ENCODE data around the gene UBQLN3. TPM values are rescaled to one million over a fixed set of nuclear protein-coding genes. Genes with fewer than 3 reads are reported as not detected.

The UBQLN3 gene
- total RNA-seq, 4 donors from 2014 or later, result 0.13 TPM; not detected in 3

DNA sequence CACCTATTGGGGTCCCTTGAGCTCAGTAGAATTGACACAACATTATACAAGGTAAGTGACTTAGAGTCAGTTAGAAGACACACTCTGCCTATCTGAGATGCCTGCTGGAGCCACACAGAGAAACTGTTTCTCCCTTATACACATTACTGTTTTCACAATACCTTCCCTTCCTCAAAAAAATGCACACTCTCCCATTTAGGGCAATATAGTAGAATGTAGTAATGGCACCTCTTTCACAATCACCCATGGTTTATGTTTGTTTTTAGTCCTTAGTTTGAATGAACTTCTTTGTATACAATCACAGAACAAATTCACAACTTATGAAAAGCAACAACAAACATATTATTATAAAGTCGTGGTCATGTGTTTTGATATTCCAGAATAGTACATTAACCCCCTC, 24.3 kb upstream of the UBQLN3 start:
- H3K4me3 ChIP-seq, result no peak overlapping the region
- 63% methylated on average over 1 of the region's 1 CpG for WGBS
- H3K36me3 ChIP-seq, result no peaks in the 10 kb centered on the region
- H3K27ac ChIP-seq (replicated peaks in 1 of 4), result no peak overlapping the region
- no peaks in the 10 kb centered on the region for H3K9me3 ChIP-seq
- TF ChIP-seq POLR2A (IDR thresholded peaks at IDR 0.05; ENCODE audit: low read depth), result no peak
- TF ChIP-seq, protein P1, sequence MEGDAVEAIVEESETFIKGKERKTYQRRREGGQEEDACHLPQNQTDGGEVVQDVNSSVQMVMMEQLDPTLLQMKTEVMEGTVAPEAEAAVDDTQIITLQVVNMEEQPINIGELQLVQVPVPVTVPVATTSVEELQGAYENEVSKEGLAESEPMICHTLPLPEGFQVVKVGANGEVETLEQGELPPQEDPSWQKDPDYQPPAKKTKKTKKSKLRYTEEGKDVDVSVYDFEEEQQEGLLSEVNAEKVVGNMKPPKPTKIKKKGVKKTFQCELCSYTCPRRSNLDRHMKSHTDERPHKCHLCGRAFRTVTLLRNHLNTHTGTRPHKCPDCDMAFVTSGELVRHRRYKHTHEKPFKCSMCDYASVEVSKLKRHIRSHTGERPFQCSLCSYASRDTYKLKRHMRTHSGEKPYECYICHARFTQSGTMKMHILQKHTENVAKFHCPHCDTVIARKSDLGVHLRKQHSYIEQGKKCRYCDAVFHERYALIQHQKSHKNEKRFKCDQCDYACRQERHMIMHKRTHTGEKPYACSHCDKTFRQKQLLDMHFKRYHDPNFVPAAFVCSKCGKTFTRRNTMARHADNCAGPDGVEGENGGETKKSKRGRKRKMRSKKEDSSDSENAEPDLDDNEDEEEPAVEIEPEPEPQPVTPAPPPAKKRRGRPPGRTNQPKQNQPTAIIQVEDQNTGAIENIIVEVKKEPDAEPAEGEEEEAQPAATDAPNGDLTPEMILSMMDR (IDR thresholded peaks at IDR 0.05), result no peak
- TF ChIP-seq EP300 (IDR thresholded peaks at IDR 0.05), result no peak
- no peak for TF ChIP-seq POLR2AphosphoS5 (IDR thresholded peaks at IDR 0.05)
- DNase-seq (ENCODE audit: extremely low spot score), result no peak
- H3K4me1 ChIP-seq, result no peaks in the 10 kb centered on the region
- H3K27me3 ChIP-seq, result no peaks in the 10 kb centered on the region
- intact Hi-C loops (cut with DNase I), result no loop called here

- WGBS, result 78% methylated on average over 2 of the region's 2 CpGs
- no peaks in the 10 kb centered on the region for H3K27me3 ChIP-seq
- intact Hi-C loops (cut with DNase I), result no loop called here
- no peaks in the 10 kb centered on the region for H3K4me1 ChIP-seq
- H3K9me3 ChIP-seq, result no peaks in the 10 kb centered on the region
- no peak for DNase-seq (ENCODE audit: extremely low spot score)
- no peak overlapping the region for H3K27ac ChIP-seq (replicated peaks in 1 of 4)
- TF ChIP-seq EP300 (IDR thresholded peaks at IDR 0.05) (no peak), POLR2A (IDR thresholded peaks at IDR 0.05; ENCODE audit: low read depth) (no peak), POLR2AphosphoS5 (IDR thresholded peaks at IDR 0.05) (no peak)
- TF ChIP-seq, protein P1 (IDR thresholded peaks at IDR 0.05), result no peak
- H3K36me3 ChIP-seq, result no peaks in the 10 kb centered on the region
- no peak overlapping the region for H3K4me3 ChIP-seq
These were observed 21.5 kb upstream of the UBQLN3 start for GRCh38 chr11:5531053-5531831.

DNA sequence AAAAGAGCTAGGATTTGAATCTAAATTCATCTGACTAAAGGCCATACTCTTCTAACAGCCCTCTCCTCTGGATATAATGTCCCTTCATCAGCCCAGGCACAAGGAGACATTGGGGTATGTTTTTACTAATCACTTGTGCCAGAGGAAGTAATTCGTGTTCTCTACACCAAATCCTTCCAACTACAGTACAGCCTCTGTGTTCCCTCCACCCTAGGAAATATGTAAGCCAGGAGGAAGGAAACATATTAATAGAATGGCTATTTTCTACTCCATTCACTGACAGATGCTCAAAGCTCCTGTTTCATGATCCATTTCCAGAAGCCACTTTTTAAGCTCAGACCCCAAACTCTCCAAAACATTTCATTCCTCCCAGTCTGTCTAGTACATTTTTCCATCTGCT, 18.7 kb upstream of the UBQLN3 start:
- WGBS, result 40% methylated on average over 1 of the region's 1 CpG
- intact Hi-C loops (cut with DNase I), result no loop called here

GRCh38 chr11:5527716-5528115, 18.0 kb upstream of the UBQLN3 start:
- intact Hi-C loops (cut with DNase I), result no loop called here
- Histone ChIP-seq H3K4me1 (no peaks in the 10 kb centered on the region), H3K36me3 (no peaks in the 10 kb centered on the region), H3K27me3 (no peaks in the 10 kb centered on the region), H3K9me3 (no peaks in the 10 kb centered on the region), H3K4me3 (no peak overlapping the region), H3K27ac (replicated peaks in 1 of 4) (no peak overlapping the region)
- WGBS, result 88% methylated on average over 5 of the region's 5 CpGs
- no peak for DNase-seq (ENCODE audit: extremely low spot score)
- TF ChIP-seq POLR2A (IDR thresholded peaks at IDR 0.05; ENCODE audit: low read depth), result no peak

More for the DNA sequence above, 18.7 kb upstream of the UBQLN3 start:
- Histone ChIP-seq H3K4me1 (no peaks in the 10 kb centered on the region), H3K36me3 (no peaks in the 10 kb centered on the region), H3K27ac (replicated peaks in 1 of 4) (no peak overlapping the region), H3K4me3 (no peak overlapping the region), H3K9me3 (no peaks in the 10 kb centered on the region), H3K27me3 (no peaks in the 10 kb centered on the region)
- no peak for TF ChIP-seq POLR2AphosphoS5 (IDR thresholded peaks at IDR 0.05)
- no peak for DNase-seq (ENCODE audit: extremely low spot score)

GRCh38 chr11:5524756-5525155, 15.0 kb upstream of the UBQLN3 start:
- Histone ChIP-seq H3K27me3 (no peaks in the 10 kb centered on the region), H3K4me3 (no peak overlapping the region), H3K27ac (replicated peaks in 1 of 4) (no peak overlapping the region), H3K4me1 (no peaks in the 10 kb centered on the region), H3K9me3 (no peaks in the 10 kb centered on the region), H3K36me3 (no peaks in the 10 kb centered on the region)
- 70% methylated on average over 3 of the region's 3 CpGs for WGBS
- no peak for DNase-seq (ENCODE audit: extremely low spot score)
- TF ChIP-seq POLR2AphosphoS5 (IDR thresholded peaks at IDR 0.05) (no peak), EP300 (IDR thresholded peaks at IDR 0.05) (no peak), POLR2A (IDR thresholded peaks at IDR 0.05; ENCODE audit: low read depth) (no peak)
- TF ChIP-seq, protein P1 (IDR thresholded peaks at IDR 0.05), result no peak
- intact Hi-C loops (cut with DNase I), result no loop called here

- H3K36me3 ChIP-seq, result no peaks in the 10 kb centered on the region
- H3K27me3 ChIP-seq, result no peaks in the 10 kb centered on the region
- no peak overlapping the region for H3K27ac ChIP-seq (replicated peaks in 1 of 4)
- H3K9me3 ChIP-seq, result no peaks in the 10 kb centered on the region
- WGBS, result 94% methylated on average over 2 of the region's 2 CpGs
- no peak overlapping the region for H3K4me3 ChIP-seq
- no peak for DNase-seq (ENCODE audit: extremely low spot score)
- no peak for TF ChIP-seq EP300 (IDR thresholded peaks at IDR 0.05)
- TF ChIP-seq, protein P1 (IDR thresholded peaks at IDR 0.05), result no peak
- TF ChIP-seq POLR2A (IDR thresholded peaks at IDR 0.05; ENCODE audit: low read depth), result no peak
- TF ChIP-seq POLR2AphosphoS5 (IDR thresholded peaks at IDR 0.05), result no peak
- H3K4me1 ChIP-seq, result no peaks in the 10 kb centered on the region
- intact Hi-C loops (cut with DNase I), result no loop called here
These were observed 12.6 kb upstream of the UBQLN3 start for GRCh38 chr11:5522308-5522707.
